DOHH2 (cell line): ENCODE measurements around the gene MAGIX.
"Not testable (repeated sequence)": the region's sequence is repeated elsewhere in the genome, so short reads cannot be mapped to it uniquely, and the experiment has no call there.

Experiments
- H3F3A ChIP-seq: fragments of 200-600 bp; sonication (generic), shearing (Covaris generic); 2 replicates; pipeline ENCODE4 v1.6.0; 2016; ENCODE audit warnings: antibody characterized with exemption, mild to moderate bottlenecking; ENCODE audit not compliant: control insufficient read depth, insufficient read depth
- H3K27ac ChIP-seq: fragments of 200-600 bp; sonication (generic); 2 replicates; pipeline ENCODE4 v1.5.1; 2014; ENCODE audit warnings: low read depth, mild to moderate bottlenecking, low read length, moderate library complexity
- H3K27me3 ChIP-seq: fragments of 200-600 bp; sonication (generic); 2 replicates; pipeline ENCODE4 v1.6.1; 2014; ENCODE audit warnings: mild to moderate bottlenecking, low read length, mixed read lengths; ENCODE audit not compliant: control insufficient read depth
- H3K36me3 ChIP-seq: fragments of 200-600 bp; sonication (generic); 2 replicates; pipeline ENCODE4 v1.6.1; 2014; ENCODE audit warnings: mild to moderate bottlenecking, low read length, moderate library complexity, mixed read lengths; ENCODE audit not compliant: control insufficient read depth
- H3K4me1 ChIP-seq: fragments of 200-600 bp; sonication (generic); 2 replicates; pipeline ENCODE4 v1.6.1; 2014; ENCODE audit warnings: mild to moderate bottlenecking, low read length, mixed read lengths; ENCODE audit not compliant: control insufficient read depth
- H3K4me2 ChIP-seq: fragments of 200-600 bp; sonication (generic); 2 replicates; pipeline ENCODE4 v1.6.0; 2014; ENCODE audit warnings: mild to moderate bottlenecking, low read length, moderate library complexity
- H3K4me3 ChIP-seq: fragments of 200-600 bp; sonication (generic); 2 replicates; pipeline ENCODE4 v1.5.1; 2014; ENCODE audit warnings: mild to moderate bottlenecking, low read length, mixed read lengths
- H3K79me2 ChIP-seq: fragments of 200-600 bp; sonication (generic); 2 replicates; pipeline ENCODE4 v1.6.1; 2014; ENCODE audit warnings: mild to moderate bottlenecking, low read length, mixed read lengths; ENCODE audit not compliant: control insufficient read depth
- H3K9me2 ChIP-seq: fragments of 200-600 bp; sonication (generic); replicated peaks from 2 replicates; pipeline ENCODE4 v1.6.1; 2014; ENCODE audit warnings: mild to moderate bottlenecking, low read length, mixed read lengths; ENCODE audit not compliant: control insufficient read depth
- H3K9me3 ChIP-seq: fragments of 200-600 bp; sonication (generic); 2 replicates; pipeline ENCODE4 v1.6.1; 2014; ENCODE audit warnings: antibody characterized with exemption, low read length, mixed read lengths; ENCODE audit not compliant: control insufficient read depth, insufficient read depth
- H4K20me1 ChIP-seq: fragments of 200-600 bp; sonication (generic); 2 replicates; pipeline ENCODE4 v1.6.0; 2014; ENCODE audit warnings: low read depth, mild to moderate bottlenecking, antibody characterized with exemption, low read length, moderate library complexity; ENCODE audit not compliant: control insufficient read depth, insufficient read depth
- CTCF ChIP-seq: fragments of 200-600 bp; sonication (generic); IDR thresholded peaks from one replicate; pipeline ENCODE4 v1.5.1; 2014; ENCODE audit warnings: antibody characterized with exemption, mild to moderate bottlenecking, low read depth, low read length; ENCODE audit not compliant: poor library complexity, severe bottlenecking
- EZH2phosphoT487 ChIP-seq: fragments of 200-600 bp; sonication (generic); IDR thresholded peaks from 2 replicates; pipeline ENCODE4 v1.6.1; 2017; ENCODE audit warnings: borderline replicate concordance, mild to moderate bottlenecking, antibody characterized with exemption, low read length, moderate library complexity, mixed read lengths

Gene MAGIX

GRCh38 chrX:49120091-49120490 is 42.5 kb upstream of the MAGIX start:
- Histone ChIP-seq H3K27me3 (no peaks in the 10 kb centered on the region), H3K36me3 (peaks cover 23% of the 10 kb centered on the region), H3K4me3 (no peak overlapping the region), H3K4me1 (peaks cover 12% of the 10 kb centered on the region), H3K9me3 (no peaks in the 10 kb centered on the region), H3K4me2 (no peak overlapping the region), H3F3A (no peaks in the 10 kb centered on the region), H3K79me2 (peaks cover 21% of the 10 kb centered on the region), H3K27ac (no peak overlapping the region), H3K9me2 (no peaks in the 10 kb centered on the region), H4K20me1 (no peaks in the 10 kb centered on the region)
- no peak for TF ChIP-seq CTCF
- TF ChIP-seq EZH2phosphoT487 = no peak

- Histone ChIP-seq H3K4me3 (peak overlapping the region; percentile 95), H3F3A (no peaks in the 10 kb centered on the region), H3K9me3 (no peaks in the 10 kb centered on the region), H3K27me3 (no peaks in the 10 kb centered on the region), H3K36me3 (peaks cover 13% of the 10 kb centered on the region), H3K4me1 (peaks cover 12% of the 10 kb centered on the region), H3K4me2 (peak overlapping the region; percentile 83), H3K9me2 (no peaks in the 10 kb centered on the region), H3K79me2 (peaks cover 21% of the 10 kb centered on the region), H3K27ac (no peak overlapping the region), H4K20me1 (no peaks in the 10 kb centered on the region)
- no peak for TF ChIP-seq CTCF
- TF ChIP-seq EZH2phosphoT487 = no peak
Observed at GRCh38 chrX:49122499-49122898, 40.1 kb upstream of the MAGIX start.

DNA sequence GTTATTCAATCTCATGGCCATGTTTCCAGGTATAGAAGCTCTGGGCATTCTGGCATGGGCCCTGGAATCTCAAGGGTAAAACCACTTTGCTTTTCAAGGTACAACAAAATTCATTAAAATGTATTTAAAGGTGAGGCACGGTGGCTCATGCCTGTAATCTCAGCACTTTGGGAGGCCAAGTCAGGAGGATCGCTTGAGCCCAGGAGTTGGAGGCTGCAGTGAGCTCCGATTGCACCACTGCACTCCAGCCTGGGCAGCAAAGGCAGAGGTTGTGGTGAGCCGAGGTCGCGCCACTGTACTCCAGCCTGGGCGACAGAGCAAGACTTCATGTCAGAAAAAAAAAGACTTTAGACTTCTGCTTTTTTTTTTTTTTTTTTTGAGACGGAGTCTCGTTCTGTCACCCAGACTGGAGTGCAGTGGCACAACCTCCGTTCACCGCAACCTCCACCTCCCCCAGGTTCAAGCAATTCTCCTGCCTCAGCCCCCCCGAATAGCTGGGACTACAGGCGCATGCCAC is 34.8 kb upstream of the MAGIX start:
- H3K4me1 ChIP-seq, H3K9me2 ChIP-seq, H3K36me3 ChIP-seq, H3F3A ChIP-seq, H3K4me3 ChIP-seq, H3K4me2 ChIP-seq, H4K20me1 ChIP-seq, H3K27me3 ChIP-seq, H3K9me3 ChIP-seq, H3K27ac ChIP-seq, H3K79me2 ChIP-seq: not testable (repeated sequence)

DNA sequence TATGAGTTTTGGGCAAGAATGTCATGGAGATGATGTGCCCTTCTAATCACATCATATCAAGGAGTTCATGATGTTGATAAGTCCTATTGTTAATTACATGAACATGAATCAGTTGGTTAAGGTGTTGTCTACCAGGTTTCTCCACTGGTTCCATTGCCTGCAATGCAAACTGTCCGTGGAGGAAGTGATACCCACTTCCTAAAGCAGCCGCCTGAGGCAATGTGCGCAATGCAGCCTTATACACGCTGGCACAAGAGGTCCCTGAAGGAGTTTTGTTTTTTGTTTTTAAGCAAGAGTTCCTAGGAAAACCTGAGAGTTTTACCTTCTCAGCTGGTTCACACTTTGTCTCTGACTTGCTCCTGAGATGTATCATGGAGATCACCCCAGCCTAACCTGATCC is 33.1 kb upstream of the MAGIX start:
- no peak for TF ChIP-seq CTCF
- TF ChIP-seq EZH2phosphoT487 = no peak
- no peaks in the 10 kb centered on the region for H3K9me3 ChIP-seq

DNA sequence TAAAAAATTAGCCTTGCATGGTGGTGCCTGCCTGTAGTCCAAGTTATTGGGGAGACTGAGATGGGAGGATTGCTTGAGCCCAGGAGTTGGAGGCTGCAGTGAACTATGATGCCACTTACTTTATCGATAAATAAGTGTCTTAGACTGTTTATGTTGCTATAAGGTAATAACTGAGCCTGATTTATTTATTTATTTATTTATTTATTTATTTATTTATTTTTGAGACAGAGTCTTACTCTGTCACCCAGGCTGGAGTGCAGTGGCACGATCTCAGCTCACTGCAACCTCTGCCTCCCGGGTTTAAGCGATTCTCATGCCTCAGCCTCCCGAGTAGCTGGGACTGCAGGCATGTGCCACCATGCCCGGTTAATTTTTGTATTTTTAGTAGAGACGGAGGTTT is 30.3 kb upstream of the MAGIX start:
- not testable (repeated sequence) for H4K20me1 ChIP-seq, H3K36me3 ChIP-seq, H3K4me2 ChIP-seq, H3K9me2 ChIP-seq, H3K4me1 ChIP-seq, H3K9me3 ChIP-seq, H3K79me2 ChIP-seq, H3F3A ChIP-seq, H3K27ac ChIP-seq, H3K27me3 ChIP-seq, H3K4me3 ChIP-seq

More for the DNA sequence above, 33.1 kb upstream of the MAGIX start:
- no peak overlapping the region for H3K4me3 ChIP-seq
- no peaks in the 10 kb centered on the region for H3K36me3 ChIP-seq
- no peaks in the 10 kb centered on the region for H3K4me1 ChIP-seq
- no peak overlapping the region for H3K27ac ChIP-seq
- H3K4me2 ChIP-seq = no peak overlapping the region
- no peaks in the 10 kb centered on the region for H4K20me1 ChIP-seq
- no peaks in the 10 kb centered on the region for H3F3A ChIP-seq
- H3K27me3 ChIP-seq = no peaks in the 10 kb centered on the region
- no peaks in the 10 kb centered on the region for H3K9me2 ChIP-seq
- no peaks in the 10 kb centered on the region for H3K79me2 ChIP-seq
